Activated T-cell treated with anti-CD3 and anti-CD28 coated beads, Interleukin-2, amount 50 U/mL, for 4 hours (primary cell): ENCODE data around the gene FYB1. TPM values are rescaled to one million over a fixed set of nuclear protein-coding genes. Genes with fewer than 3 reads are reported as not detected.

Experiments
- ATAC-seq, 2 donors: fragments of 200-7000 bp; cut with Tn5 transposase; one replicate each; pipeline ENCODE4 v1.10.0; 2021
- DNase-seq: peaks from one replicate; pipeline ENCODE4 v3.0.0-alpha.2; 2020
- H3K27me3 Mint-ChIP-seq: one replicate; pipeline ENCODE4 v1.8.0; 2021; ENCODE audit warnings: low read depth, mixed read lengths
- H3K36me3 Mint-ChIP-seq: one replicate; pipeline ENCODE4 v1.8.0; 2022; ENCODE audit warnings: mixed read lengths; ENCODE audit not compliant: insufficient read depth
- H3K4me1 Mint-ChIP-seq: one replicate; pipeline ENCODE4 v1.8.0; 2021; ENCODE audit warnings: low read depth, mixed read lengths
- H3K4me3 Mint-ChIP-seq: one replicate; pipeline ENCODE4 v1.8.0; 2021; ENCODE audit warnings: mild to moderate bottlenecking, moderate library complexity, mixed read lengths
- H3K9me3 Mint-ChIP-seq: one replicate; pipeline ENCODE4 v1.8.0; 2021; ENCODE audit warnings: mixed read lengths
- total RNA-seq, 3 donors: library from RNA; stranded (reverse); gene quantifications; one replicate each; pipeline ENCODE4 v1.2.1, GENCODE V29; 2021

Gene FYB1, protein sequence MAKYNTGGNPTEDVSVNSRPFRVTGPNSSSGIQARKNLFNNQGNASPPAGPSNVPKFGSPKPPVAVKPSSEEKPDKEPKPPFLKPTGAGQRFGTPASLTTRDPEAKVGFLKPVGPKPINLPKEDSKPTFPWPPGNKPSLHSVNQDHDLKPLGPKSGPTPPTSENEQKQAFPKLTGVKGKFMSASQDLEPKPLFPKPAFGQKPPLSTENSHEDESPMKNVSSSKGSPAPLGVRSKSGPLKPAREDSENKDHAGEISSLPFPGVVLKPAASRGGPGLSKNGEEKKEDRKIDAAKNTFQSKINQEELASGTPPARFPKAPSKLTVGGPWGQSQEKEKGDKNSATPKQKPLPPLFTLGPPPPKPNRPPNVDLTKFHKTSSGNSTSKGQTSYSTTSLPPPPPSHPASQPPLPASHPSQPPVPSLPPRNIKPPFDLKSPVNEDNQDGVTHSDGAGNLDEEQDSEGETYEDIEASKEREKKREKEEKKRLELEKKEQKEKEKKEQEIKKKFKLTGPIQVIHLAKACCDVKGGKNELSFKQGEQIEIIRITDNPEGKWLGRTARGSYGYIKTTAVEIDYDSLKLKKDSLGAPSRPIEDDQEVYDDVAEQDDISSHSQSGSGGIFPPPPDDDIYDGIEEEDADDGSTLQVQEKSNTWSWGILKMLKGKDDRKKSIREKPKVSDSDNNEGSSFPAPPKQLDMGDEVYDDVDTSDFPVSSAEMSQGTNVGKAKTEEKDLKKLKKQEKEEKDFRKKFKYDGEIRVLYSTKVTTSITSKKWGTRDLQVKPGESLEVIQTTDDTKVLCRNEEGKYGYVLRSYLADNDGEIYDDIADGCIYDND
- 10 to 100 TPM; 33.4 to 39.0 (median 37.9) TPM for total RNA-seq

DNA sequence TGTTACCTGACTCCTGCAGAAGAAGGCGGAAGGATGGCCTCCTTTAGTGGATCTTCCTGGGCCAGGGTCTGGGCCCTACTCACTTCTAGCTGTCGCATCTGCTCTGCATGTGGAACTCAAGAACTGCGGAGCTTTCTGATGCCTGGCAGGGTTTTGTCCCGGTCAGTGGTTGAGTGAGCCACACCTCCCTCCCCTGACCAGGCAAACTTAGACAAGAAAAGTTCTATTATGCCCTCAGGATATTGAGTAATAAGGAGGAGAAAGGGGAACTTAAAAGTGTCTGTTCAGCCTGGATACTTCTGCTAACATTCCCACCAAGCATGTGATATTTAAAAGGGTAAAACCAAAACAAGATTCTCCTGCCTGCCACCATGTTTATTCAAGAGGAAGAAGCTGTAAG, at the start of gene FYB1:
Gene FYB1, minus strand, starts transcription at position 127 of the 400 bp plus-strand sequence. CDS start 16,603 bp downstream, outside the sequence.
- no peaks in the 10 kb centered on the region for H3K9me3 Mint-ChIP-seq
- H3K4me1 Mint-ChIP-seq = peaks cover 55% of the 10 kb centered on the region
- H3K27me3 Mint-ChIP-seq = no peaks in the 10 kb centered on the region
- H3K4me3 Mint-ChIP-seq = no peak within 1 kb of the TSS
- ATAC-seq = no peak
- no peak for DNase-seq
- no peaks in the 10 kb centered on the region for H3K36me3 Mint-ChIP-seq

DNA sequence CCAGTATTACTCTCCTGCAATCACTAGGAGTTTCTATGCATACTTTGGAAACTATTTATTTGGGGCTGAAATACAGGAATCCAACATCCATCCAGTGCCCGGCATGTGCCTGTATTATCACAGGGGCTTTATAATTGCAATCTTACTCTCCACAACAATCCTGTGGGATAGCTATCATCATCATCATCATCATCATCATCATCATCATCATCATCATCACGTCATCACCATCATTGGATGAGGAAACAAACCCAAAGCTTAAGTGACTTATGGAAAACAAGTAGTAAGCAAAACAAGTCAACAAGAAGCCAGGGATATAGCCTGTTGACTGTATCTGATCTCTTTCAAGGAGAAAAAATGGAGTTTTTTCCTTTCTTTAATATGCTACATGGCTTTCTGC, 47.8 kb upstream of the FYB1 start:
- peaks cover 27% of the 10 kb centered on the region for H3K4me1 Mint-ChIP-seq
- no peak overlapping the region for H3K4me3 Mint-ChIP-seq
- no peaks in the 10 kb centered on the region for H3K27me3 Mint-ChIP-seq
- no peaks in the 10 kb centered on the region for H3K9me3 Mint-ChIP-seq
- no peaks in the 10 kb centered on the region for H3K36me3 Mint-ChIP-seq
- DNase-seq (no peak), ATAC-seq (no peak)

DNA sequence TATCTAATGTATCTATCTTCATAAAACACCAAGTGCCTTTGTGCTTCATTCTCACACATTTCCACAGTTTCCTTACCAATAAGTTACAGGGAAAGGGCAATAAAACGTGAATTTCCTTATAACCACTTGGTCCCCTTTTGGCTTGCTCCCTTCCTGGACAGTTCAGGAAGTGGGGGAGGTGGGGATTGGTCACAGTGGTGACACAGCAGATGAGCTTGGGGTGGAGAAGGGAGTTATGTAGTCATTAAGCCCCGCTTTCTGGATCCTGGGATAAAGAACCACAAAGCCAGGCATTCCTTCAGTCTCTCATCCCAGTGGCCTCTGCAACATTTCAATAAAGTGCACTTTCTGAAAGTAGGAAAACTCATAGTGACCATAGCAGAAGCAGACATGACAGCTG, 47.1 kb upstream of the FYB1 start:
- H3K4me1 Mint-ChIP-seq = peaks cover 20% of the 10 kb centered on the region

DNA sequence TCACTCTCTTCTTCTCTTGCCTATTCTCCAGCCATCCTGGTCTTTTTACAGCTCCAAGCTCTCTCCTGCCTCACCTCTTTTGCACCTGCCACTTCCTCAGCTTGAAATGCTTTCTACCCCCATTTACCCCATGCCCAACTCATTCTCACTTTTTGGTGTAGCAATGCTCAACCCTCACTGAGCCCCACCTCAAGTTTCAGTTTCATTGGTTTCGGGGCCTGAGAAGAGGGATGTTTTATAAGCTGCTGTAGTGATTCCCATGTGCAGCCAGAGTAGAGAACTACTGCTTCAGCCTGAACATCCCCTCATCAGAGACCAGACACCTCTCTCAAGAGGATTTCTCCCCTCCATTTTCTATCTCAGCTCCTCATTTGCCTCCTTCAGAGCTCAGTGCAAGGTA, 45.2 kb upstream of the FYB1 start:
- DNase-seq (no peak), ATAC-seq (no peak)
- no peaks in the 10 kb centered on the region for H3K27me3 Mint-ChIP-seq
- peak overlapping the region; percentile 42 for H3K4me3 Mint-ChIP-seq
- H3K4me1 Mint-ChIP-seq = peaks cover 11% of the 10 kb centered on the region
- no peaks in the 10 kb centered on the region for H3K9me3 Mint-ChIP-seq
- no peaks in the 10 kb centered on the region for H3K36me3 Mint-ChIP-seq

More for the DNA sequence above, 47.1 kb upstream of the FYB1 start:
- H3K27me3 Mint-ChIP-seq = no peaks in the 10 kb centered on the region
- no peak for ATAC-seq
- H3K9me3 Mint-ChIP-seq = no peaks in the 10 kb centered on the region
- no peak overlapping the region for H3K4me3 Mint-ChIP-seq
- H3K36me3 Mint-ChIP-seq = no peaks in the 10 kb centered on the region
- DNase-seq = no peak

DNA sequence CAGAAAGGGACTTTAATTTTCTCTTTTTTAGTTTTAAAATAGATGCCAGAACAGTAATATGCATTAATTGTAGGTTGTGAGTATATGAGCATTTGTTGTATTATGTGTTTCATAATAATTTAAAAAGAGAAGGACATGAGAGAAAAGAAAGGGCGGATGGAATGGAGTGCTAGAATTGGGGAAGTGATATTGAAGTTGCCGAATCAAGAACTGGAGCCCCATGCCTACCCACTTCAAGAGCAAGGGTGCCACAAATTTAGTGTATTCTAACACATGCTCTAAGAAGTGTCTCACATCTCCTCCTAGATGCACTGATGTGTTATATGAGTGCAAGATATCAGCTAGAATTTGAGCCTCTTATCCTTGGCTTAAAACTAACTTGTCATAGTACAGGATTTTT, 43.6 kb upstream of the FYB1 start:
- no peaks in the 10 kb centered on the region for H3K27me3 Mint-ChIP-seq
- no peaks in the 10 kb centered on the region for H3K9me3 Mint-ChIP-seq
- H3K36me3 Mint-ChIP-seq = no peaks in the 10 kb centered on the region
- DNase-seq (no peak), ATAC-seq (no peak)
- H3K4me1 Mint-ChIP-seq = peaks cover 13% of the 10 kb centered on the region
- H3K4me3 Mint-ChIP-seq = no peak overlapping the region

DNA sequence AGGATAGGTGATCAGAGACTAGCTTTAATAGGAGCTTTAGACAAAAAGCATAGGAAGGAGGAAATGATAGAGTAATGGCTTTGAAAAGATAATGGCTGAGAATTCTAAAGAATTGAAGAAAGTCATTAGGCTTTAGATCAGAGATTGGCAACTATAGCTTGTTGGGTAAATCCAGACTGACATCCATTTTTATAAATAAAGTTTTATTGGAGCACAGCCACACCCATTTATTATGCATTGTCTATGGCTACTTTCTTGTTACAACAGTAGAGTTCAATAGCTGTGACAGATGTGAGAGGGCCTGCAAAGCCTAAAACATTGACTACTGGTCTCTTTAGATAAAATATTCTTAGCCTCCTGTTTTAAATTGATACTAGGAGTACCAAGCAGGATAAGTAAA, 40.7 kb upstream of the FYB1 start:
- Mint-ChIP-seq H3K4me1 (peaks cover 28% of the 10 kb centered on the region), H3K27me3 (no peaks in the 10 kb centered on the region), H3K4me3 (no peak overlapping the region), H3K36me3 (no peaks in the 10 kb centered on the region), H3K9me3 (no peaks in the 10 kb centered on the region)
- no peak for DNase-seq
- no peak for ATAC-seq

DNA sequence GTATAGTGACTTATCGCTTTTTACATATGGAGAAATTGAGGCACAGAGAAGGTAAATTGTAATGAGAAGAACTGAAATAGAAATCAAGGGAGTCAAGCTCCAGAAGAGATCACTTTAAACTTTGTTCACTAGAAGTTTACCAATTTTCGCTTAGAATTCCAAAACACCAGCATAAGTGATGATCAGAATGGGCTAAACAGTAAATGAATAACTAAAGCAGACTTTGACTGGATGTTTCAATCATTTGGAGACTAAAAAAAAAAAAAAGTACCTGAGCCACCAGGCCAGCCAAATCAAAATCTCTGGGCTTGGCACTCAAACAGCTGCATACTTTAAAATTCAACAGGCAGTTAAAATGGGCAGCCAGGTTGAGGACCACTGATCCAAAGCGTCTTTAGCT, 38.2 kb upstream of the FYB1 start:
- no peaks in the 10 kb centered on the region for H3K27me3 Mint-ChIP-seq
- H3K9me3 Mint-ChIP-seq = no peaks in the 10 kb centered on the region
- peaks cover 21% of the 10 kb centered on the region for H3K4me1 Mint-ChIP-seq
- no peaks in the 10 kb centered on the region for H3K36me3 Mint-ChIP-seq
- no peak overlapping the region for H3K4me3 Mint-ChIP-seq
- DNase-seq (no peak), ATAC-seq (no peak)

DNA sequence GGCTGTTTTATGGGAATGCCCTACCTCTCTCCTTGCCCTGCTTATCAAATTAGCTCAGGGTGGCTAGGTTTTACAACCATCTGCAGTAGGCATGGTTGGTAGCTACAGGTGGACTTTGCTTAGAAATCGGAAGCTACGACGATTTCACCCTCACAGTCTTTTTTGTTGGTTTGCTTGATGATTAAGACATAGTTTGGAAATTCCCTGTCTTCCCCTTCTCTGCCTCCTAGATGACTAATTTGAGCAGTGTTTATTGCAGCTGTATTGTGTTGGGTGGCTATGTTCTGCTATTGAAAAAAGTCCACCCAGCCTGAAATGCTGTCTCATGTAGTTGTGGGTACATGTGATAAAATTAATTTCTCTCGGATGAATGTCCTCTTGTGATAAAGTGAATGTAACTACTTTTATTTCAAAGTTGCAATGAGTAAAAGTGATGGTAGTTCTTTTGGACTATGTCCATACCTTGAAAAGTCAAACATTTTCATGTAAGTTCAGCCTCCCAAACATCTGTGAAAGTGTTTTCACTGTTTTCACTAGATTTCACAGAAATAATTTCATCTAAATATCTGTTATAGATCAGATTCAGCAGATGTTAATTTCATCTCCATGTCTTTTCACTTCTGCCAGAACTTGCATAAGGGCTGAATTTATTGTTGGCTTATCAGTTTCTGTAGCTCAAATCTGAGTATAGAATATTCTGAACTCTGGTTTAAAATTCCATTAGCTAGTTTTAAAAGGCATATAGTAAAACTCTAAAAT, 37.3 kb upstream of the FYB1 start:
- Mint-ChIP-seq H3K4me1 (peaks cover 20% of the 10 kb centered on the region), H3K4me3 (peak overlapping the region; percentile 35), H3K27me3 (no peaks in the 10 kb centered on the region), H3K9me3 (no peaks in the 10 kb centered on the region), H3K36me3 (no peaks in the 10 kb centered on the region)
- peak; percentile 96 to 98 for ATAC-seq
- DNase-seq = no peak

DNA sequence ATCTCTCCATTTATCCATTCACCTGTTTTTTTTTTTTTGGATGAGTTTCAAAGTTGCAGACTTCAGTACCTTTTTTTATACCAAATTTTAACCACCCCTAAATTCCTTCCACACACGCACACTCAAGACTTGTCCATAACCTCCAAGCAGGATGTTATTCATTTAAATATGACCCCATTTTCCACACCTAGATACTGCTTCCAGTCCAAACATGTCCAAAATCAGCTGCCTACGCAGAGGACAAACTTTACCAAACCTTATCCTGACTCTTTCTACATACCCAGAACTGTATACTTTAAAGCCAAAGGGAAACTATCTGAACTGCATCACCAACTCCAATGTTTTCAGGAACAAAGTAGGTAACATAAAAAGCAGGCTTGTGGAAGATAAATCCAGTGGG, 36.0 kb upstream of the FYB1 start:
- no peaks in the 10 kb centered on the region for H3K27me3 Mint-ChIP-seq
- no peaks in the 10 kb centered on the region for H3K36me3 Mint-ChIP-seq
- no peak for ATAC-seq

DNA sequence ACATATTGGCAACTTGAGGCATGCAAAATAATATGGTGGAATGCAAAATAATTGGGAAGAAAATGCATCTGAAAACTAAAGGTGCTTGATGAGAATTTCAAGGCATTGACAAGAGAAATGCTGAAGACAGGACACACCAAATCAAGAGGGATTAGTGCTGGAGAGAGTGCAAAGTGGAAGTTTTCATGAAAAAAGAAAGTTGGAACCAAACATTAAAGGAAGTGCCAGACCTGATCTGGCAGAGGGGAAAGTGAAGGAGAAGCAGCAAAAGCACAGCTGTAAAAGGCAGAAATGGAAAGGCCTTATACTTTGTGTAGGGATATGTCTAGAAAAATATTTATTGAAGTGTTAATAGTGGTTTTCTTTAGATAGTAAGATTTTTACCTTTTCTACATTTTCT, 35.3 kb upstream of the FYB1 start:
- Mint-ChIP-seq H3K4me1 (peaks cover 20% of the 10 kb centered on the region), H3K27me3 (no peaks in the 10 kb centered on the region), H3K4me3 (no peak overlapping the region), H3K36me3 (no peaks in the 10 kb centered on the region), H3K9me3 (no peaks in the 10 kb centered on the region)
- ATAC-seq (no peak), DNase-seq (no peak)

More for the DNA sequence above, 36.0 kb upstream of the FYB1 start:
- Mint-ChIP-seq H3K4me3 (no peak overlapping the region), H3K4me1 (peaks cover 20% of the 10 kb centered on the region), H3K9me3 (no peaks in the 10 kb centered on the region)
- DNase-seq = no peak

DNA sequence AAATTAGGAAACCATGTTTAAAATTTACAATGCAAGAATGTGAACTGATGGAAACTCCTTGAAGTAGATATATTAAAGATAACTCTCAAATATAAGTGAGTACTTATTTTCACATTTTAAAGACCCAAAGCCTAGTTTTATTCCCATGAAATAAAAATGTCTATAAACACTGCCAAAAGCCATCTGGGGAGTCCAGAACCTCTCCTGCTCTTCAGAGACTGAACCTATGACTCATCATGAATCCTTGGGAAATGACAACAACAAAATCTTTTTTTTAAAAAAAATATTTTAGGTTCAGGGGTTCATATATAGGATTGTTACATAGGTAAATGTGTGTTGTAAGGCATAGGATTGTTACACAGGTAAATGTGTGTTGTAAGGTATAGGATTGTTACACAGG, 33.8 kb upstream of the FYB1 start:
- Mint-ChIP-seq H3K4me3 (no peak overlapping the region), H3K9me3 (no peaks in the 10 kb centered on the region), H3K36me3 (no peaks in the 10 kb centered on the region), H3K4me1 (peaks cover 19% of the 10 kb centered on the region), H3K27me3 (no peaks in the 10 kb centered on the region)
- DNase-seq = no peak
- ATAC-seq = no peak

DNA sequence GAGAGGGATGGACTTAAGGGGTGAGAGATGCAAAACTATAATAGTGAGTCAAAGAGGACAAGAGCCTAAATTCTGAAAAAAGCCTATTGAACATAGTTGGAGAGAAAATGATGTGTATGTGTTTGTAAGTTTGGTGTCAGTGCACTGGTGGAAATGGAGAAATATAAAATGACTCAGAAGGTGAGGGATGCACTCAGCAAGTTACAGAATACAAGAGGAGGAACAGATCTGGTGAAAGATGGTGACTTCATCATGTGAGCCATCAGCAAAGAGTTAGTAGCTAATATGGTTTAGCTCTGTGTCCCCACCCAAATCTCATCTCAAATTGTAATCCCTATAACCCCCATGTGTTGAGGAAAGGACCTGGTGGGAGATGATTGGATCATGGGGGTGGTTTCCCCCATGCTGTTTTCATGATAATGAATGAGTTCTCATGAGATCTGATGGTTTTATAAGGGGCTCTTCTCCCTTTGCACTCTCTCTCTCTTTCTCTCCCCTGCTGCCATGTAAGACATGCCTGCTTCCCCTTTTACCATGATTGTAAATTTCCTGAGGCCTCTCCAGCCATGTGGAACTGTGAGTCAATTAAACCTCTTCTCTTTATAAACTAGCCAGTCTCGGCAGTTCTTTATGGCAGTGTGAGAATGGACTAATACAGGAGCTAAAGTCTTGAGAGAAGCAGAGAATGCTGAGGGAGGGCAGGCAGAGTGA, 30.4 kb upstream of the FYB1 start:
- H3K4me1 Mint-ChIP-seq = peaks cover 4% of the 10 kb centered on the region
- H3K36me3 Mint-ChIP-seq = no peaks in the 10 kb centered on the region
- H3K9me3 Mint-ChIP-seq = no peaks in the 10 kb centered on the region
- DNase-seq = no peak
- no peak for ATAC-seq
- no peak overlapping the region for H3K4me3 Mint-ChIP-seq
- no peaks in the 10 kb centered on the region for H3K27me3 Mint-ChIP-seq

DNA sequence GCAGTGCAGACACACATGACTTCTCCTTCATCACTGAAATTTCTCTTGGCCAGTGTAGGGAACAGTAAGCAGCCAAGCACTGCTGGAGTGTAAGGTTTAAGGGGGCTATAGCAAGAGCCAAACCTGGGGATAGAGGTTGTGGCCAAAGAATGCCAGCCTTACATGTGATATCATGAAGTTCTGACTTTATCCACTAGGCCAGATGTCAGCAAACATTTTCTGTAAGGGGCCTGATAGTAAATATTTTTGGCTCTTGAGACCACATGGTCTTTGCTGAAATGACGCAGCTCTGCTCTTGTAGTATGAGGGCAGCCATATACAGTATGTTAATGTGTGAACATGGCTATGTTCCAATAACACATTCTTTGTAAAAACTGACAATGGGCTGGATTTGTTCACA, 29.7 kb upstream of the FYB1 start:
- DNase-seq (no peak), ATAC-seq (no peak)
- Mint-ChIP-seq H3K4me1 (no peaks in the 10 kb centered on the region), H3K36me3 (no peaks in the 10 kb centered on the region), H3K4me3 (no peak overlapping the region), H3K27me3 (no peaks in the 10 kb centered on the region), H3K9me3 (no peaks in the 10 kb centered on the region)

DNA sequence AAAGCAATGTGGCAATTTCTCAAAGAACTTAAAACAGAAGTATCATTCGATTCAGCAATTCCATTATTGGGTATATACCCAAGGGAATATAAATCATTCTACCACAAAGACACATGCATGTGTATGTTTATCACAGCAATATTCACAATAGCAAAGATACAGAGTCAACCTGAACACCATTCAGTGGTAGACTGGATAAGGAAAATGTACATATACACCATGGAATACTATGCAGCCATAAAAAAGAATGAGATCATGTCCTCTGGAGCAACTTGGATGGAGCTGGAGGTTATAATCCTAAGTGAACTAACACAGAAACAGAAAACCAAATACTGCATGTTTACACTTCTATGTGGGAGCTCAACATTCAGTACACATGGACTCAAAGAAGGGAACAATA, 21.4 kb upstream of the FYB1 start:
- peaks cover 10% of the 10 kb centered on the region for H3K9me3 Mint-ChIP-seq
- no peaks in the 10 kb centered on the region for H3K36me3 Mint-ChIP-seq
- no peak overlapping the region for H3K4me3 Mint-ChIP-seq
- DNase-seq (no peak), ATAC-seq (no peak)
- no peaks in the 10 kb centered on the region for H3K27me3 Mint-ChIP-seq
- peaks cover 8% of the 10 kb centered on the region for H3K4me1 Mint-ChIP-seq
